ENCODE data around the gene MLF2. TPM values are rescaled to one million over a fixed set of nuclear protein-coding genes. Genes with fewer than 3 reads are reported as not detected.

MLF2 gene
- total and polyA plus RNA-seq, 2 donors from 2014 or later = 141 to 289 TPM

GRCh38 chr12:6782850-6783566, 30.1 kb upstream of the MLF2 start:
- no peak for FAIRE-seq
- TF ChIP-seq CTCF (IDR thresholded peaks at IDR 0.05; ENCODE audit: borderline replicate concordance, extremely low read depth, insufficient read depth) = no peak
- intact Hi-C loops (cut with DNase I) = no loop called here

DNA sequence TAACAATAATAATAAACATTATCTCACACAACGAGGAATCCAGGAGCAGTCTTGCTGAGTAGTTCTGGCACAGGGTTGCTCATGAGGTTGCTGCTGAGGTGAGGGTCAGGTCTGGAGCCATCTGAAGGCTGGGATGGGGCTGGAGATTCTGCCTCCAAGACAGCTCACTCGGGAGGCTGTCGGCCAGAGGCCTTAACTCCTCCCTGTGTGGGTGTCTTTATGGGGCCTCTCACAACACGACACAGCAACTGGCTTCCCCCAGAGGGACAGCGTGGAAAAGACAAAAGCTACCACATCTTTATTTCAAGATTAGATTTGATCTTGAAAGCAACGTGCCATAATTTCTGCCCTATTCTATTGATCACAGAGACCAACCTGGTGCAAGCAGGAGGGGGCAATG, 29.2 kb upstream of the MLF2 start:
- Histone ChIP-seq H3K27ac (ENCODE audit: low read depth in 2 of 2, low read length in 2 of 2) (no peak overlapping the region), H3K36me3 (ENCODE audit: control insufficient read depth in 2 of 3, insufficient read depth in 3 of 3, low read length in 3 of 3) (no peaks in the 10 kb centered on the region), H3K4me1 (ENCODE audit: control insufficient read depth in 2 of 3, insufficient read depth in 2 of 3, low read depth in 1 of 3, low read length in 3 of 3) (peaks cover 0 to 15% (median 10%) of the 10 kb centered on the region in 3 donors), H3K9ac (ENCODE audit: low read length in 3 of 3) (no peak overlapping the region), H3K27me3 (ENCODE audit: control insufficient read depth, insufficient read depth, low read length) (no peaks in the 10 kb centered on the region), H3K9me3 (ENCODE audit: control insufficient read depth in 2 of 3, insufficient read depth in 1 of 3, low read length in 3 of 3) (no peaks in the 10 kb centered on the region), H3K4me3 (ENCODE audit: low read length in 3 of 3) (no peak overlapping the region)
- no peak for TF ChIP-seq CTCF (IDR thresholded peaks at IDR 0.05; ENCODE audit: borderline replicate concordance, extremely low read depth, insufficient read depth)
- intact Hi-C loops (cut with DNase I) = no loop called here
- no peak for DNase-seq
- no peak for FAIRE-seq

More at GRCh38 chr12:6782850-6783566, 30.1 kb upstream of the MLF2 start:
- Histone ChIP-seq H3K4me3 (ENCODE audit: low read length in 3 of 3) (no peak overlapping the region), H3K9me3 (ENCODE audit: control insufficient read depth in 2 of 3, insufficient read depth in 1 of 3, low read length in 3 of 3) (no peaks in the 10 kb centered on the region), H3K4me1 (ENCODE audit: control insufficient read depth in 2 of 3, insufficient read depth in 2 of 3, low read depth in 1 of 3, low read length in 3 of 3) (peaks cover 0 to 12% (median 10%) of the 10 kb centered on the region in 3 donors), H3K27me3 (ENCODE audit: control insufficient read depth, insufficient read depth, low read length) (no peaks in the 10 kb centered on the region), H3K36me3 (ENCODE audit: control insufficient read depth in 2 of 3, insufficient read depth in 3 of 3, low read length in 3 of 3) (no peaks in the 10 kb centered on the region), H3K27ac (ENCODE audit: low read depth in 2 of 2, low read length in 2 of 2) (no peak overlapping the region), H3K9ac (ENCODE audit: low read length in 3 of 3) (no peak overlapping the region)
- no peak for DNase-seq

DNA sequence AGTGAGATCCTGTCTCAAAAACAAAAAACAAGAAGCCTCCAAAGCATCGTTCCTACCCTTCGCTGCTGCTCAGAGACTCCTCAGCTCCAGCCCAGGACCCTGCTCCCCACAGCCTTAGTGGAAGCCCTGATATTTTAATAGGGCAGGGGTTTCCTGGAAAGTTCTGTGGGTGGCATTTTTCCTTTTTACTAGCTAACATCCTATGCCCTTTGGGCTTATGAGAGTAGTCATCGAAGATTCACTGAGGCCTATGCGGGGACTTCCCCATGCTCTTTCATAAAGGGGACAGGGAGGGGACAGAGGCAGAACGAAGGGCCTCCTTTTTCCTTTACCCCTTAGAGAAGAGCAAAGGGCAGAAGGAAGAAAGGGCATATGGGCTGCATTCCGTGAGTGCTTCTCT, 27.6 kb upstream of the MLF2 start:
- no peak overlapping the region for H3K9ac ChIP-seq (ENCODE audit: low read length in 3 of 3)
- intact Hi-C loops (cut with DNase I) = no loop called here
- no peak overlapping the region for H3K4me3 ChIP-seq (ENCODE audit: low read length in 3 of 3)
- H3K27ac ChIP-seq (ENCODE audit: low read depth in 2 of 2, low read length in 2 of 2) = no peak overlapping the region
- no peaks in the 10 kb centered on the region for H3K9me3 ChIP-seq (ENCODE audit: control insufficient read depth in 2 of 3, insufficient read depth in 1 of 3, low read length in 3 of 3)
- no peak for FAIRE-seq
- H3K27me3 ChIP-seq (ENCODE audit: control insufficient read depth, insufficient read depth, low read length) = no peaks in the 10 kb centered on the region
- TF ChIP-seq CTCF (IDR thresholded peaks at IDR 0.05; ENCODE audit: borderline replicate concordance, extremely low read depth, insufficient read depth) = no peak
- H3K4me1 ChIP-seq (ENCODE audit: control insufficient read depth in 2 of 3, insufficient read depth in 2 of 3, low read depth in 1 of 3, low read length in 3 of 3) = peaks cover 0 to 15% (median 10%) of the 10 kb centered on the region in 3 donors
- no peak for DNase-seq
- H3K36me3 ChIP-seq (ENCODE audit: control insufficient read depth in 2 of 3, insufficient read depth in 3 of 3, low read length in 3 of 3) = no peaks in the 10 kb centered on the region
